Adrenal gland (tissue), 12 donors: ENCODE data around the gene SNX11. TPM values are rescaled to one million over a fixed set of nuclear protein-coding genes. Genes with fewer than 3 reads are reported as not detected.

Experiments used
- DNase-seq, 7 donors: peaks; one replicate each; pipeline ENCODE4 v3.0.0-alpha.2; 2019 to 2020
- H3K27ac ChIP-seq, 5 donors: fragments of 200-600 bp; sonication (generic) in 4 of 5; 1 replicate in 3 of 5; 2 replicates in 2 of 5; pipeline versions ENCODE4 v1.5.1 to v1.8.0; 2016 to 2020; ENCODE audit warnings: mild to moderate bottlenecking in 1 of 5
- H3K27me3 ChIP-seq: fragments of 200-600 bp; 2 replicates; pipeline ENCODE4 v1.8.0; 2021
- H3K36me3 ChIP-seq, 2 donors: fragments of 200-600 bp; replicated peaks in 1 of 2; 1 replicate in 1 of 2; 2 replicates in 1 of 2; pipeline versions ENCODE4 v1.5.1 to v1.8.0; 2018 to 2022
- H3K4me1 ChIP-seq, 2 donors: fragments of 200-600 bp; replicated peaks in 1 of 2; 1 replicate in 1 of 2; 2 replicates in 1 of 2; pipeline versions ENCODE4 v1.5.1 to v1.8.0; 2018 to 2021
- H3K4me3 ChIP-seq, 4 donors: fragments of 200-600 bp; sonication (generic) in 3 of 4; one replicate each; pipeline ENCODE4 v1.5.1; 2016 to 2018
- H3K9me3 ChIP-seq, 3 donors: fragments of 200-600 bp; sonication (generic) in 1 of 3; replicated peaks in 1 of 3; 1 replicate in 2 of 3; 2 replicates in 1 of 3; pipeline versions ENCODE4 v1.5.1 to v1.8.0; 2016 to 2021
- CTCF ChIP-seq, 6 experiments: fragments of 450-650 bp in 4 of 6; fragments of 200-600 bp in 2 of 6; sonication (generic) in 1 of 6; IDR thresholded peaks; 1 replicate in 5 of 6; 2 replicates in 1 of 6; pipeline versions ENCODE4 v1.5.1 to v1.8.0; 2016 to 2021; ENCODE audit warnings: antibody characterized with exemption in 6 of 6, mild to moderate bottlenecking in 2 of 6, moderate library complexity in 1 of 6
- POLR2A ChIP-seq, 2 donors: fragments of 450-650 bp; IDR thresholded peaks; one replicate each; pipeline ENCODE4 v1.6.1; 2017; ENCODE audit warnings: antibody characterized with exemption in 2 of 2, mild to moderate bottlenecking in 2 of 2, moderate library complexity in 1 of 2
- WGBS, 4 donors: extraction: QIAGEN DNeasy Blood & Tissue Kit in 2 of 4; methylation state at CpG; one replicate each; pipeline versions ENCODE4 v1.1.5 to v1.1.7; 2013 to 2017; 5-methylcytosine and 5-hydroxymethylcytosine counted together
- intact Hi-C, 2 donors: fragments of 100-400 bp; cut with DNase I; formaldehyde crosslinking; loops; one replicate each; pipeline versions ENCODE4 v1.14.1 to v1.15.0; 2022 to 2023
- polyA plus RNA-seq, 3 donors: library from polyadenylated mRNA; stranded (reverse); fragments of 200-250 nt in 2 of 3; fragments of 350-450 nt in 1 of 3; fragmentation: Illumina TruSeq in 1 of 3; extraction: RNeasy Lipid Tissue Mini Kit (QIAGEN cat#74804) in 1 of 3; gene quantifications; one replicate each; pipeline ENCODE4 v1.2.3, GENCODE V29; 2013 to 2014
- total RNA-seq, 9 donors: library from RNA; depleted of rRNA in 4 of 9; stranded (reverse); fragments of >200 nt in 4 of 9; fragments of 120-200 nt in 1 of 9; fragmentation: NEBNext Ultra II Directional in 1 of 9; extraction: Animal tissue kit (Norgen Biotek cat#: 25700) in 1 of 9; gene quantifications; one replicate each; pipeline versions ENCODE4 v1.1.0 to v1.2.4, GENCODE V29; 2013 to 2023
- donor health status: healthy with polysubstance abuse.
- donor health status: Bipolar disorder and iron deficiency.
- donor health status: DM: yes; HTN: yes; CAD: no.
- donor health status: DM: no; HTN: no; CAD: no.
- donor health status: DM: no; HTN: no; CAD: no.
- donor health status: DM: yes; HTN: yes; CAD: no.

SNX11 gene
- total and polyA plus RNA-seq, 12 donors: 6.7 to 29.9 (median 15.2) TPM

GRCh38 chr17:48113201-48113676, 5.7 kb downstream of the SNX11 start:
- H3K4me3 ChIP-seq: no peak overlapping the region
- TF ChIP-seq POLR2A (IDR thresholded peaks at IDR 0.05): peak in 1 of 2 donors; percentile 25
- no peak for TF ChIP-seq CTCF (IDR thresholded peaks at IDR 0.05)
- peak overlapping the region in 2 of 5 donors; percentile 7 to 38 for H3K27ac ChIP-seq
- DNase-seq: peak in 2 of 7 donors; percentile 22 to 38
- H3K27me3 ChIP-seq: no peaks in the 10 kb centered on the region
- 81 to 93% (median 84%) methylated on average over 5 of the region's 5 CpGs for WGBS, 4 donors
- peaks cover 0 to 22% of the 10 kb centered on the region in 2 donors for H3K36me3 ChIP-seq
- intact Hi-C loops: no loop called here
- no peaks in the 10 kb centered on the region for H3K9me3 ChIP-seq
- peaks cover 0 to 24% of the 10 kb centered on the region in 2 donors for H3K4me1 ChIP-seq

GRCh38 chr17:48121923-48122664, 14.5 kb downstream of the SNX11 start:
- Histone ChIP-seq H3K27ac (no peak overlapping the region), H3K27me3 (no peaks in the 10 kb centered on the region), H3K4me3 (no peak overlapping the region), H3K9me3 (no peaks in the 10 kb centered on the region), H3K36me3 (peaks cover 0 to 54% of the 10 kb centered on the region in 2 donors), H3K4me1 (no peaks in the 10 kb centered on the region)
- WGBS, 4 donors: 85 to 91% (median 89%) methylated on average over 8 to 9 of the region's 9 CpGs
- TF ChIP-seq CTCF (IDR thresholded peaks at IDR 0.05): no peak
- TF ChIP-seq POLR2A (IDR thresholded peaks at IDR 0.05): no peak
- DNase-seq: no peak
- intact Hi-C loops: no loop called here

GRCh38 chr17:48122665-48123045, 15.1 kb downstream of the SNX11 start:
- 81 to 90% (median 85%) methylated on average over 3 of the region's 3 CpGs for WGBS, 4 donors
- no peaks in the 10 kb centered on the region for H3K4me1 ChIP-seq
- H3K36me3 ChIP-seq: peaks cover 0 to 49% of the 10 kb centered on the region in 2 donors
- H3K9me3 ChIP-seq: no peaks in the 10 kb centered on the region
- no peaks in the 10 kb centered on the region for H3K27me3 ChIP-seq
- TF ChIP-seq CTCF (IDR thresholded peaks at IDR 0.05): no peak
- TF ChIP-seq POLR2A (IDR thresholded peaks at IDR 0.05): no peak
- H3K27ac ChIP-seq: no peak overlapping the region
- H3K4me3 ChIP-seq: no peak overlapping the region
- intact Hi-C loops: no loop called here
- no peak for DNase-seq

GRCh38 chr17:48123111-48123510, 15.5 kb downstream of the SNX11 start:
- DNase-seq: no peak
- Histone ChIP-seq H3K27ac (no peak overlapping the region), H3K9me3 (no peaks in the 10 kb centered on the region), H3K4me3 (no peak overlapping the region), H3K27me3 (no peaks in the 10 kb centered on the region), H3K36me3 (peaks cover 0 to 44% of the 10 kb centered on the region in 2 donors), H3K4me1 (no peaks in the 10 kb centered on the region)
- WGBS, 4 donors: 87 to 92% (median 89%) methylated on average over 5 to 6 of the region's 6 CpGs
- intact Hi-C loops: no loop called here
- TF ChIP-seq CTCF (IDR thresholded peaks at IDR 0.05) (no peak), POLR2A (IDR thresholded peaks at IDR 0.05) (no peak)
